DMS153 (cell line): Measurements from ENCODE around the gene SPACDR.

Experiments
- DNase-seq: peaks from one replicate; lab custom pipeline; 2025; lab: John Stamatoyannopoulos, UW

Gene SPACDR

DNA sequence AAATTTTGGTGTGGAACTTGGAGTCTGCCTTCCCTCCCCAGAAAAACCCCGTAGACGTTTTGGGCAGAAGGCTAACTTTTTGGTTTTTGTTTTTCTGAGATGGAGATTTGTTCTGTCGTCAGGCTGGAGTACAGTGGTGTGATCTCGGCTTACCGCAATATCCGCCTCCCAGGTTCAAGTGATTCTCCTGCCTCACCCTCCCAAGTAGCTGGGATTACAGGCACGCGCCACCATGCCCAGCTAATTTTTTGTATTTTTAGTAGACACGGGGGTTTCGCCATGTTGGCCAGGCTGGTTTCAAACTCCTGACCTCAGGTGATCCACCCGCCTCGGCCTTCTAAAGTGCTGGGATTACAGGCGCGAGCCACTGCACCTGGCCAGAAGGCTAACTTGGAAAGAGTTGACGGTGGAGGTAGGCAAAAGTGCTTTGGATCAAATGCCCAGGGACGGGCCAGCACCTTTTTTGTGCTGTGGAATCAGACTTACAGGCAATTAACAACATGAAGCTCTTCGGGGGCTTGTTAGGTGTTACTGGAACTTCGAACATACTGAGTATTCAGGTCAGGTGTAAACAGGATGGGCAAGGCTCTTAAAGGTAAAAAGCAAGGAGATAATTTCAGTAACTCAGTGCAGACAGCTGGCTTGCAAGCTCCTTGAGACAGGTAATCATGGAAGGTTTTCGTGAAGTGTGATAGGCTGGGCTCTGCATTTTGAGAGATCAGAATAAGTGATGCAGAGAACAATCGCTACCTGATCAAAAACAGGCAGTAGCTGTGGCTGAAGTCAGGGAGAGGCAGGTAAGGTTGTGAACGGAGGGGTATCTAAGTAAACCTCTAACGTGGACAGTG lies 29.5 kb downstream of the SPACDR start:
- no peak for DNase-seq

- DNase-seq, result no peak
Observed at GRCh38 chr7:100433592-100434296, 30.3 kb downstream of the SPACDR start.

DNA sequence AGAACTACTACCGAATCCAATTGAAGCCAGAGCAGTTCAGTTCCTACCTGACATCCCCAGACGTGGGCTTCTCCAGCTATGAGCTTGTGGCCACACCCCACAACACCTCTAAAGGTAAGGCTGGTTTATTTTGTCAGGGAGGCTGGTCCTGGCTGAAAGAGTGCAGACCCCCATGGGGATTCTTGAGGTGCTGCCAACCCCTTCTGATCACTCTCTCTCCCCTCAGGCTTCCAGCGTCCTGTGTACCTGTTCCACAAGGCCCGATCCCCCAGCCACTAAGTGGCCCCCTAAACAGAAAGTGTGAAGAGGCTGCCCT lies 30.8 kb downstream of the SPACDR start:
- no peak for DNase-seq

GRCh38 chr7:100432621-100433275 lies 31.3 kb downstream of the SPACDR start:
- no peak for DNase-seq

- no peak for DNase-seq
Observed at GRCh38 chr7:100432053-100432452, 32.0 kb downstream of the SPACDR start.

- no peak for DNase-seq
Observed at GRCh38 chr7:100431286-100431735, 32.7 kb downstream of the SPACDR start.

DNA sequence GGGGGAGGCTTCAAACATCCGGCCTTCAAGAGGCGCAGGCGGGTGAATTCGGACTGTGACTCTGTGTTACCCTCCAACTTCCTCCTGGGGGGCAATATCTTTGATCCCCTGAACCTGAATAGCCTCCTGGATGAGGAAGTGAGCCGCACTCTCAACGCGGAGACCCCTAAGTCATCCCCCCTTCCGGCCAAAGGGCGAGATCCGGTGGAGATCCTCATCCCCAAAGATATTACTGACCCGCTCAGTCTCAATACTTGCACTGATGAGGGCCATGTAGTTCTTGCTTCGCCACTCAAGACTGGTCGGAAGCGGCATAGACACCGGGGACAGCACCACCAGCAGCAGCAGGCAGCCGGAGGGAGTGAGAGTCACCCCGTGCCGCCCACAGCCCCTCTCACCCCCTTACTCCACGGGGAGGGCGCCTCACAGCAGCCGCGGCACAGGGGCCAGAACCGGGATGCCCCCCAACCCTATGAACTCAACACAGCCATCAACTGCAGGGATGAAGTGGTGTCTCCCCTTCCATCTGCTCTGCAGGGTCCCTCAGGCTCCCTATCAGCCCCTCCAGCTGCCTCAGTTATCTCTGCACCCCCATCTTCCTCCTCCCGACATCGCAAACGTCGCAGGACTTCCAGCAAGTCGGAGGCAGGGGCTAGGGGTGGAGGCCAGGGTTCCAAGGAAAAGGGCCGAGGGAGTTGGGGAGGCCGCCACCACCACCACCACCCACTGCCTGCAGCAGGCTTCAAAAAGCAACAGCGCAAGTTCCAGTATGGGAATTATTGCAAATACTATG lies 33.4 kb downstream of the SPACDR start:
- DNase-seq, result no peak

- peak; percentile 94 for DNase-seq
Observed at GRCh38 chr7:100429637-100430492, 34.2 kb downstream of the SPACDR start, which contains the start of gene MEPCE. Gene MEPCE, plus strand, starts transcription at chr7:100429831. Its CDS starts 188 bp downstream, at chr7:100430019.

GRCh38 chr7:100428967-100429636 lies 35.0 kb downstream of the SPACDR start:
- peak; percentile 99 for DNase-seq

GRCh38 chr7:100428199-100428966 lies 35.7 kb downstream of the SPACDR start, which contains the start of gene ZCWPW1:
Gene ZCWPW1, minus strand, starts transcription at chr7:100428703. Its CDS starts 8,054 bp downstream, at chr7:100420649.
- DNase-seq, result peak; percentile 97

- DNase-seq, result no peak
Observed at GRCh38 chr7:100427762-100428198, 36.3 kb downstream of the SPACDR start.

- DNase-seq, result no peak
Observed at GRCh38 chr7:100426516-100426915, 37.5 kb downstream of the SPACDR start.

- DNase-seq, result no peak
Observed at GRCh38 chr7:100425347-100425746, 38.7 kb downstream of the SPACDR start.

- DNase-seq, result no peak
Observed at GRCh38 chr7:100423315-100423714, 40.7 kb downstream of the SPACDR start.

DNA sequence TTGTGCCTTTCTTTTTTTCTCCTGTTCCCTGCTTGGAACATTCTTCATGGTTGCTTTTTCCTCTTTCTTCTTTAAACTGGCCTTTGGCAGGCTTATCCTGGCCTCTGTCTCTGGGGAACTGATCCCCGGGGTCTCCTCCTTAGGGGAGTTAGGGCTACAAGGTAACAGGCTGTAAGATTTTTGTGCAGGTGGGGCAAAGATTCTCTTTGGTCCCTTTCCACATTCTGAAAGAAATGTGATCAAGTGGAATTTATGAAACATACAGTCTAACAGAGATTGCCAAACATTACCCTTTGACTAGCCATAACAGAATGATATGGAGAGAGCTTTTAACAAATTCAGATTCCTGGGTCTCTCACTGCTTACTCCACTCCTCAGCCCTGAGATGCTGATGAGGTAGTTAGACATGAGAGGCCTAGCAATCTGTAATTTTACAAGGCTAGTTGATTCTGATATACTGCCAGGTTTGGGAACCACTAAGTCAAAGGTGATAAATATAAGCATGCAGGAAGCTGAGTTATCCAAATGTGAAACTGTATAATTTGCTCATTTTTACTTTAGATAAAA lies 44.3 kb downstream of the SPACDR start:
- no peak for DNase-seq

DNA sequence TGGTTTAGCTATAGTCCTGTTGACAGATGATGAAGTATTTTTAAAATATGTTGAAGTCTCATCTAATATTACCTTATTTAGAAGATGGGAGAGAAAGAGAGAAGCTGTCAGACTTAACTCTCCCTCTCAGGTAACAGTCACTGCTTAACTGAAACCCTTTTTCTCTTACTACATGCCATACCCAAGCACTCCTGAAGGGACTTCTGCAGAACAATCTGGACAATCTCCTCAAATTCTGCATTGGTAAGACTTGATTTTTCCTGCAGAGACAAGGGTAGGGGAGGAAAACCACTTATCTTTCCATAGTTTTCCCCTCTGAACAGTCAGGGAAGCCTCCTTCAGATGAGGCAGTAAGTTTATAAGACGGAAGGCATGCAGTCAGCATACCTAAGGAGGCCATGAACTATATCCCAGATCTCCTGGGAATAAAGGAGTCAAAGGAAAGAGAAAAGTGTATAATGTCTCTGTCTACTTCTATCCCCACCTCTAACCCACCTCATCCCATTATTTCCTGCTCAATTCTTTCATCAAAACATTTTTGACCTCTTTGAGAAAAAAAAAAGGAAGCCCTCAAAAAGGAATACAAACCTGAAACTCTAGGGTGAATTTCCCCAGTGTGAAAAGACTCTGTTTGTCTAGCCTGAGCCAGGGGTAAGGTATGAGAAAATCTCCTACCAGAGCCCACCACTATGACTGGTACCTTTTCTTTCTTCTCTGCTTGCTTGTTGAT lies 45.0 kb downstream of the SPACDR start:
- DNase-seq, result no peak

GRCh38 chr7:100415448-100415847 lies 48.6 kb downstream of the SPACDR start:
- no peak for DNase-seq

DNA sequence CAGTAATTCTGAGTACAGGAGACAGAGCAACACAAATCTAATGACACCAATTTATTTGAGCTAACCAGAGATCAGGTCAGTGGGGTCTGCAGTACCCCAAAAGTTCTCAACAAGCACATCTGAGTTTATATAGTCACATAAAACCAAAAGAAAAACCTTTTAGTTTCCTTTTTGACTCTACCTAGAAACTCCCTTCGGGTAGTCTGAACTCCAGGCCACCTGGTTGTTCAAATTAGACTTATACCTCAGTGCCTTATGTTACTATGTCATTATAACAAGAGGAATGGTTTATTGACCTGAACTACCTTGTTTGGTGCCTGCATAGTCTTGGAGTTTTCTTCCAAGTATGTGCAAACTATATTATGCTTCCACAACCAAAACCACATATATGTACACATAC lies 50.2 kb downstream of the SPACDR start:
- no peak for DNase-seq
